Astrocyte of the spinal cord (primary cell): Measurements from ENCODE around the gene AGAP1.

Experiments used
- DNase-seq: peaks from one replicate; pipeline ENCODE4 v3.0.0; 2011; ENCODE audit warnings: low read depth, low spot score
- H3K4me3 ChIP-seq: 2 replicates; pipeline ENCODE4 v1.5.1; 2011; ENCODE audit warnings: low read depth, mild to moderate bottlenecking, low read length, moderate library complexity
- in situ Hi-C: cut with HindIII; loops from 2 replicates; pipeline ENCODE4 v1.10.0; 2017; ENCODE audit warnings: low sequenced_read_pairs
- TF ChIP-seq, protein P1 (sequence below): IDR thresholded peaks from 2 replicates; pipeline ENCODE4 v1.5.1; 2012; ENCODE audit warnings: low read depth, mild to moderate bottlenecking, low read length, inconsistent platforms

Gene AGAP1

DNA sequence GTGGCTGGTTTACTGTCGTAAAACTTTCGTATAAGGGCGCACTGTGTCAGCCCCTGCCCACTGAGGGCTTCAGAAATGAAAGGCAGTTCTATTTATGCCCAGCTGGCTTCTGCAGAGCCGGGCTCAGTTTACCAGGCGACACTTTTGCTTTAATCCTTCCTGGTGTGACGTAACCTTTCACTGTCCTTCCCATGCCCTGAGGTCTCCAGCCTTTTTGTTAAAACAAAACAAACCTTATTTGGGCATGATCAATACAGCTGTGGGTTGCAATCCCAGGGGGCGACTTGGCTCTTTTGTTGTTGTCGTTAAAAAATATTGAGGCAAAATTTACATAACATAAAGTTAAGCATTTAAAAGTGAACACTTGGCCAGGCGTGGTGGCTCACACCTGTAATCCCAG is 85.3 kb downstream of the AGAP1 start:
- in situ Hi-C loops, result no loop called here
- no peak for DNase-seq
- H3K4me3 ChIP-seq, result no peak overlapping the region
- TF ChIP-seq, protein P1, sequence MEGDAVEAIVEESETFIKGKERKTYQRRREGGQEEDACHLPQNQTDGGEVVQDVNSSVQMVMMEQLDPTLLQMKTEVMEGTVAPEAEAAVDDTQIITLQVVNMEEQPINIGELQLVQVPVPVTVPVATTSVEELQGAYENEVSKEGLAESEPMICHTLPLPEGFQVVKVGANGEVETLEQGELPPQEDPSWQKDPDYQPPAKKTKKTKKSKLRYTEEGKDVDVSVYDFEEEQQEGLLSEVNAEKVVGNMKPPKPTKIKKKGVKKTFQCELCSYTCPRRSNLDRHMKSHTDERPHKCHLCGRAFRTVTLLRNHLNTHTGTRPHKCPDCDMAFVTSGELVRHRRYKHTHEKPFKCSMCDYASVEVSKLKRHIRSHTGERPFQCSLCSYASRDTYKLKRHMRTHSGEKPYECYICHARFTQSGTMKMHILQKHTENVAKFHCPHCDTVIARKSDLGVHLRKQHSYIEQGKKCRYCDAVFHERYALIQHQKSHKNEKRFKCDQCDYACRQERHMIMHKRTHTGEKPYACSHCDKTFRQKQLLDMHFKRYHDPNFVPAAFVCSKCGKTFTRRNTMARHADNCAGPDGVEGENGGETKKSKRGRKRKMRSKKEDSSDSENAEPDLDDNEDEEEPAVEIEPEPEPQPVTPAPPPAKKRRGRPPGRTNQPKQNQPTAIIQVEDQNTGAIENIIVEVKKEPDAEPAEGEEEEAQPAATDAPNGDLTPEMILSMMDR, result no peak

DNA sequence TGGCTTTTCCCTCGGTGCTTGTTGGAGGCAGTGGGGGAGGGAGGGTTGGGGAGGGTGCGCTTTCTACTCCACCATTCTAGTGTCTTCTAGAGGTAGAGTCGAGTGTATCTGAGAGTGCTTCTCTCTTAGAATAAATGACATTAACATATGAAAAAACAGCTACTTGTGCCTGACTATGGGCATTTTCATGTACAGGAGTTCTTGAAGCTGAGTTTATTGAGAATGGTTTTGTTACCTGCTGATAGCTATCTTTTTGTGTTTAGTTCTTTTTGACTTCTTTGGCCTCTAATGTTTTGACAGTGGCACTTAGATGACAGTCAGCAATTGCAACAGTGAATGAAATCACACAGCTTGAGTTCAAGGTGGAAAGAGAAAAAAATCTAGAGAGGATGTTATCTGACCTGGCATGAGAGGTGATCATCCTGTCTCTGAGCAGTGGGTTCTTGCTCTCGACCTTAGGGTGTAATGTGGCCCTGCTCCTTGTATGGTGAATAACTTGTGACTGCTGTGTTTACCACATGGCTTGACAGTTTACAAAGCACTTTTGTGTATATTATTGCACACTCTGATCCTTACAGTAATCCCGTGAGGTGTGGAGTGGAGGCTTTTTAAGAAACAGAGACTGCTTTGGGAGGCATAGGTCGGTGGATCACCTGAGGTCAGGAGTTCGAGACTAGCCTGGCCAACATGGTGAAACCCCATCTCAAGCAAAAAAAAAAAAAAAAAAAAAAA is 86.7 kb downstream of the AGAP1 start:
- in situ Hi-C loops, result no loop called here
- no peak overlapping the region for H3K4me3 ChIP-seq
- DNase-seq, result no peak
- TF ChIP-seq, protein P1, result no peak

DNA sequence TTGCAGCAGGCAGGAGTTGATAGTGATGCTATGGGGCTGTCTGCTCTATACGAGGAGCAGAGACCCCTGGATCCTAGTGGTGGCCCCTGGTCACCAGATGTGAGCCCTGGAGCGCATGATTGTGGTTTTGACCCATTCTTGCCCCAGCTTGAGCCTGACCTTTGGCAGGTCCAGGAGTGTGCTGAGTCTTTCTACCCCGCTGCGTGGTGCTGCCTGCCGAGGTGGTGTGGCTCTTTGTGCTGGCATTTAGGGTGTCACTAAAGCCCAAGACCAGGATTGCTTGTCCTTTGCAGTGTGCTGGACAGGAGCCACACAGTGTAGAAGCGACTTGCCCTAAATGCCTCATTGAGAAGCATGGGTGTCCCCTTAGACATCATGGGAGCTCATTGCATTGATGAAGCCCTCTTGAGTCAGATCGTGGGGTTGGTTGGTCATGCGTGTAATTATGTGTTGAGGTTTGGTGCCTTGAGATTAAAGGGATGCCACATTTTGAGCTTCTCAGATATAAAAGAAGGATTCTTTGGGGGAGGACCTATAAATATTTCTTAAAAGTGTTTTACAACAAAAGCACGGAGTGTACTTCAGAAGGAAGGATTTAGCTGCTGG is 88.3 kb downstream of the AGAP1 start:
- no peak overlapping the region for H3K4me3 ChIP-seq
- TF ChIP-seq, protein P1, result no peak
- no peak for DNase-seq
- in situ Hi-C loops, result no loop called here

DNA sequence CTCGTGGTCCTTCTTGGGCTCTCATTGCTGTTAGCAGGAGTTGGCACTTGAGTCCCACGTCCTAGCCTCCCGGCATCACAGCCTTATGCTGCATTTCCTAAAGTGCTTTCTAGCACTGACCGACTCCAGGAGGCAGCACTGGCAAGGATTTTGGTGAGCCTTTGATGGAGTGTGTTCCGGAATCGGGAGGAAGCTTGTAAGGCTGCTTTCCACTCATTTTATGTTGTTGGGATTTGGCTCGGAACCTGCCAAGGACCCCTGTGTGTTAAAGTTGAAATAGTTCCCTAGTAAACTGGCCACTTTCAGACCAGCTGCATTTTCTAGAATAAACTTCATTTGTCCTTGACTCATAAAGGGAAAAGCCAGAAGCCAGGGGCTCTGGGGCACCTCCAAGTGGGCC is 88.9 kb downstream of the AGAP1 start:
- no peak for DNase-seq
- TF ChIP-seq, protein P1, result no peak
- H3K4me3 ChIP-seq, result no peak overlapping the region
- in situ Hi-C loops, result no loop called here

DNA sequence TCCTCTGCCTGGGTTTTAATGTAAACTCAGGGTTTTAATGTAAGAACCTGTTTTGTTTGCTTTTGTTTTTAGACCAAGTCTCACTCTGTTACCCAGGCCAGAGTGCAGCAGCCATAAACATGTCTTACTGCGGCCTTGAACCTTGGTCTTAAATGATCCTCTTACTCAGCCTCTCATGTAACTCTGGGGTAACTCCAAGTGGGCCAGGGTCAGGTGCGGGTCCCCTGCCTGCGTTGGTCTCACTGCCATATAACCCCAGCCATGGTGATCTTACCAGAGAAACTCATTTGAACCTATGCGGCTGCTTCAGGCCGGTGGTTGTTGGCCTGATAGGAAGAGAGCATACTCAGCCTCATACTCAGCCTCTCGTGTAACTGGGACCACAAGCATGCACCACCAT is 89.3 kb downstream of the AGAP1 start:
- in situ Hi-C loops, result no loop called here
- TF ChIP-seq, protein P1, result no peak
- DNase-seq, result no peak
- H3K4me3 ChIP-seq, result no peak overlapping the region

DNA sequence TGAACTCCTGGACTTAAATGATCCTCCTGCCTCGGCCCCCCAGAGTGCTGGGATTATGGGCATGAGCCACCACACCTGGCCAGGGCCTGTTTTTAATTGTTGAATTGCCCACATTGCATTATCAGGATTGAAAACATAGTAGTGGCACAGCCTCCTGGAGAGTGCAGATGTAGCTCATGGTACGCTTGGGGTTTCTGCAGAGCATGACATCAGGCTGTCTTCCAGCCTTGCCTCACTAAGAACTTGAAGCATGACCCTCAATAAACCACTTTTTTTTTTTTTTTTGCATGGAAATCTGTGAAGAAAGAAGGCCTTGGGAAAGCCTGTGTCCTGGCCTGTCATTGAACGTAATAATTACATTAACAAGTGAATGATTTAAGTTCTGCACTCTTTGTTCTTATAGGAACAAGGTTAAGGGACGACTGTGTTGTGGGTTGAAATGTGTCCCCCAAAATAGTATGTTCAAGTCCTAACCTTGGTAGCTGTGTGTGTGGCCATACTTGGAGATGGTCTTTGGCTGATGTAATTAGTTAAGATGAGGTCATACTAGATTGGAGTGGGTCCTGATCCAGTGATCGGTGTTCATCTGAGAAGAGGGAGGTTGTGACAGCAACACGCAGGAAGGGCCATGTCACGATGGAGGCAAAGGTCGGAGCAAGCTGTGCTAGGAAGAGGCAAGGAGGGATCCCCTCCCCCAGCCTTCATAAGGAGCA is 90.2 kb downstream of the AGAP1 start:
- no peak for DNase-seq
- TF ChIP-seq, protein P1, result no peak
- in situ Hi-C loops, result no loop called here
- no peak overlapping the region for H3K4me3 ChIP-seq
